Endodermal cell (in vitro differentiated cells): ENCODE measurements around the gene TEN1. TPM values are rescaled to one million over a fixed set of nuclear protein-coding genes. Genes with fewer than 3 reads are reported as not detected.

Source experiments
- DNase-seq: peaks from one replicate; pipeline ENCODE4 v3.0.0-alpha.2; 2017
- H3K27ac ChIP-seq: 2 replicates; pipeline ENCODE4 v1.5.1; 2013; ENCODE audit warnings: mild to moderate bottlenecking, low read depth, low read length, moderate library complexity
- H3K27me3 ChIP-seq: 2 replicates; pipeline ENCODE4 v1.6.1; 2013; ENCODE audit warnings: mild to moderate bottlenecking, low read length, moderate library complexity; ENCODE audit not compliant: insufficient read depth, control insufficient read depth, poor library complexity, severe bottlenecking
- H3K36me3 ChIP-seq: 2 replicates; pipeline ENCODE4 v1.7.0; 2013; ENCODE audit warnings: mild to moderate bottlenecking, low read length, moderate library complexity; ENCODE audit not compliant: control insufficient read depth, insufficient read depth
- H3K4me1 ChIP-seq: one replicate; pipeline ENCODE4 v1.7.0; 2013; ENCODE audit warnings: low read length; ENCODE audit not compliant: control insufficient read depth, insufficient read depth
- H3K4me3 ChIP-seq: 2 replicates; pipeline ENCODE4 v1.5.1; 2013; ENCODE audit warnings: mild to moderate bottlenecking, low read length, moderate library complexity
- H3K9ac ChIP-seq: 2 replicates; pipeline ENCODE4 v1.6.1; 2013; ENCODE audit warnings: mild to moderate bottlenecking, low read length, moderate library complexity; ENCODE audit not compliant: poor library complexity, severe bottlenecking; ENCODE audit errors: extremely low read depth
- H3K9me3 ChIP-seq: 2 replicates; pipeline ENCODE4 v1.6.1; 2013; ENCODE audit warnings: mild to moderate bottlenecking, low read length, moderate library complexity; ENCODE audit not compliant: control insufficient read depth
- H3K27ac Mint-ChIP-seq: 2 replicates; pipeline ENCODE4 v1.8.0; 2020; ENCODE audit warnings: mixed read lengths
- H3K27me3 Mint-ChIP-seq: 2 replicates; pipeline ENCODE4 v1.8.0; 2021; ENCODE audit warnings: mild to moderate bottlenecking, mixed read lengths; ENCODE audit not compliant: insufficient read depth
- H3K36me3 Mint-ChIP-seq: 2 replicates; pipeline ENCODE4 v1.8.0; 2020; ENCODE audit warnings: low read depth, mixed read lengths
- H3K4me1 Mint-ChIP-seq: 2 replicates; pipeline ENCODE4 v1.8.0; 2020; ENCODE audit warnings: mixed read lengths
- H3K4me3 Mint-ChIP-seq: 2 replicates; pipeline ENCODE4 v1.8.0; 2020; ENCODE audit warnings: mild to moderate bottlenecking, moderate library complexity, mixed read lengths
- H3K9me3 Mint-ChIP-seq: 2 replicates; pipeline ENCODE4 v1.8.0; 2020; ENCODE audit warnings: mild to moderate bottlenecking, mixed read lengths
- CTCF ChIP-seq: fragments of 200-600 bp; sonication (generic); conservative IDR thresholded peaks from 2 replicates; pipeline ENCODE4 v1.5.0; 2021; ENCODE audit warnings: antibody characterized with exemption, mild to moderate bottlenecking
- WGBS, 2 experiments: methylation state at CpG; one replicate each; pipeline versions ENCODE4 v1.1.5 to v1.1.7; 2013; ENCODE audit warnings: missing lambda C conversion rate in 2 of 2, mixed read lengths in 1 of 2; ENCODE audit not compliant: insufficient coverage in 1 of 2, insufficient read length in 1 of 2; 5-methylcytosine and 5-hydroxymethylcytosine counted together
- total RNA-seq, 2 donors: library from RNA; stranded (reverse); fragmentation: NEBNext Ultra II Directional in 1 of 2; extraction: Animal tissue kit (Norgen Biotek cat#: 25700) in 1 of 2; gene quantifications; 2 replicates in 1 of 2; 3 replicates in 1 of 2; pipeline ENCODE4 v1.2.1, GENCODE V29; 2021

The TEN1 gene
- total RNA-seq, 2 donors from 2014 or later, result 12.1 to 15.3 TPM

GRCh38 chr17:76011951-76012350 is 32.9 kb downstream of the TEN1 start:
- TF ChIP-seq CTCF, result no peak
- WGBS, 2 experiments, result 85 to 94% methylated on average over 2 to 5 of the region's 5 CpGs
- no peak overlapping the region for H3K4me3 Mint-ChIP-seq
- H3K27ac Mint-ChIP-seq, result no peak overlapping the region
- peaks cover 6% of the 10 kb centered on the region for H3K27me3 Mint-ChIP-seq
- Histone ChIP-seq H3K36me3 (no peaks in the 10 kb centered on the region), H3K9ac (no peak overlapping the region), H3K9me3 (no peaks in the 10 kb centered on the region), H3K27ac (no peak overlapping the region), H3K4me1 (no peaks in the 10 kb centered on the region), H3K27me3 (no peaks in the 10 kb centered on the region), H3K4me3 (no peak overlapping the region)
- no peaks in the 10 kb centered on the region for H3K9me3 Mint-ChIP-seq
- peaks cover 5% of the 10 kb centered on the region for H3K4me1 Mint-ChIP-seq
- no peaks in the 10 kb centered on the region for H3K36me3 Mint-ChIP-seq
- no peak for DNase-seq

DNA sequence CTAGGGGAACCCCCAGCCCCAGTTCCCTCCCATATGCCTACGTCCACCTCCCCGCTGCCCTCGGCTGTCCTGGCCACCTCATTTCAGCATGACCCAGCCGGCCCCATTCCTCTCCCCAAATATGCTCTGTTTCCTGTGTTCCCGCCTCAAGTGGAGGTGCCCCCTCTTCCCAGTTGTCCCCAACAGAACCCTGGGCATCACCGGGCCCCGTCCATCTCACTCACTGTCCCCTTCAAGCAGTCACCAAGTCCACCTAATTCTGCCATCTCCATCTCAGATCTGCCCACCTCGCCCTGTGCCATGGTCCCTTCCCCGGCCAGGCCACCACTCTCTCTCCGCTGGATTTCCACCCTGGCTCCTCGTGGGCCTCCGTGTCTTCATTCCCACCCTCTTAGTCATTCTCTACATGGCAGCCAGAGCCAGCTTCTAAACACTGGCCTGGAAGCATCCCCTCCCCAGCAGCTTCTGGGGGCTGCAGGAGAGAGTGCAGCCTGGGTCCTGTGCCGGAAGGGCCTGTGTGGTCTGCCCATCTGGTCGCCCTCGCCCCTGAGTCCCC is 34.4 kb downstream of the TEN1 start:
- H3K4me1 ChIP-seq, result no peaks in the 10 kb centered on the region
- Mint-ChIP-seq H3K4me1 (peaks cover 5% of the 10 kb centered on the region), H3K36me3 (no peaks in the 10 kb centered on the region), H3K9me3 (no peaks in the 10 kb centered on the region), H3K27ac (peak overlapping the region; percentile 44), H3K27me3 (peaks cover 8% of the 10 kb centered on the region), H3K4me3 (no peak overlapping the region)
- H3K36me3 ChIP-seq, result no peaks in the 10 kb centered on the region
- H3K4me3 ChIP-seq, result no peak overlapping the region
- H3K27ac ChIP-seq, result no peak overlapping the region
- no peak for TF ChIP-seq CTCF
- no peaks in the 10 kb centered on the region for H3K9me3 ChIP-seq
- no peak for DNase-seq
- WGBS, 2 experiments, result 77 to 90% methylated on average over 7 to 15 of the region's 15 CpGs
- H3K9ac ChIP-seq, result no peak overlapping the region
- H3K27me3 ChIP-seq, result no peaks in the 10 kb centered on the region

DNA sequence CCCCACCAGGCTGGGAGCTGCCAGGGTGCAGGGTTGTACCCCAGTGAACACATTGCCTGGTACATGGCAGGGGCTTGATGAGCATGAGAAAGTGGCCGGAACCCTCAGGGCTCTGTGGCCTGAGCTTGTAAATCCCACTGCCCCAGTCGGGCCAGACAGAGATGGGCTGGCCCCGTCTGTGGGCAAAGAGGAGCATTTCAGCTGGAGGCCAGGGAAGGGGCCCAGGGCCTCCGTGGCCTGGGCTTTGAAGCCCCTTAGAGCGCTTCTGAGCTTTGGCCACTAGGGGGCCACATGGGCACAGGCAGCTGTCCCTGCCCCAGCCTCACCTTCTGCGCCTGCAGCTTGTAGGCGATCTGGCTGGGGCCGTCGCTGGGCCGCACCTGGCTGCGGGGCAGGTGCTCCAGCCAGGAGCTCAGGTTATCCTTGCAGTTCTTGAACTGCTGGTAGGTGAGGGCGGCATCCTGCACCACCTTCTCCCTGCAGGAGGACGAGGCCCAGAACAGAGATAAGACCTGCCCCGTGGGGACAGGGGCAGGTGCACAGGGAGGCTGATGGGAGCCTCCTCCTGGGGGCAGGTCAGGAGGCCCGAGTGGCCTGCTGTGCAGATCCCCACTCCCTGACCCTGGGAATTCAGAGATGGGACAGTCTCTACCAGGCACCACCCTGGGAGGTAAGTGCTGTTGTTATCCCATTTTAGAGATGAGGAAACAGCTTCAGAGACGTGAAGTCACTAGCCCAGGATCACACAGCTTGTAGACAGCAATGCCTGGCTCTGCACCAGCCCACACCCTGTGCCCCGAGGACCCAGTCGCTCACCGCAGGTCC is 35.3 kb downstream of the TEN1 start:
- no peak overlapping the region for H3K27ac ChIP-seq
- H3K4me3 ChIP-seq, result no peak overlapping the region
- peak; percentile 99 for TF ChIP-seq CTCF
- no peaks in the 10 kb centered on the region for H3K4me1 ChIP-seq
- H3K36me3 ChIP-seq, result no peaks in the 10 kb centered on the region
- H3K9ac ChIP-seq, result no peak overlapping the region
- Mint-ChIP-seq H3K27ac (no peak overlapping the region), H3K27me3 (peaks cover 8% of the 10 kb centered on the region), H3K4me1 (peaks cover 5% of the 10 kb centered on the region), H3K9me3 (no peaks in the 10 kb centered on the region), H3K36me3 (no peaks in the 10 kb centered on the region), H3K4me3 (no peak overlapping the region)
- no peaks in the 10 kb centered on the region for H3K9me3 ChIP-seq
- 43 to 53% methylated on average over 13 to 19 of the region's 19 CpGs for WGBS, 2 experiments
- peak; percentile 98 for DNase-seq
- no peaks in the 10 kb centered on the region for H3K27me3 ChIP-seq
